Vagina (tissue), 2 donors: ENCODE results near the gene KRT5.

Experiments
- POLR2A ChIP-seq, 2 donors: fragments of 450-650 bp; IDR thresholded peaks; one replicate each; pipeline ENCODE4 v1.6.1; 2017; ENCODE audit warnings: antibody characterized with exemption in 2 of 2, mild to moderate bottlenecking in 2 of 2, moderate library complexity in 2 of 2
- POLR2AphosphoS5 ChIP-seq, 2 donors: sonication (generic); formaldehyde crosslinking; IDR thresholded peaks; one replicate each; pipeline ENCODE4 v1.9.0; 2017; ENCODE audit warnings: antibody characterized with exemption in 2 of 2, mild to moderate bottlenecking in 2 of 2, low read depth in 1 of 2; ENCODE audit not compliant: insufficient read depth in 1 of 2

DNA sequence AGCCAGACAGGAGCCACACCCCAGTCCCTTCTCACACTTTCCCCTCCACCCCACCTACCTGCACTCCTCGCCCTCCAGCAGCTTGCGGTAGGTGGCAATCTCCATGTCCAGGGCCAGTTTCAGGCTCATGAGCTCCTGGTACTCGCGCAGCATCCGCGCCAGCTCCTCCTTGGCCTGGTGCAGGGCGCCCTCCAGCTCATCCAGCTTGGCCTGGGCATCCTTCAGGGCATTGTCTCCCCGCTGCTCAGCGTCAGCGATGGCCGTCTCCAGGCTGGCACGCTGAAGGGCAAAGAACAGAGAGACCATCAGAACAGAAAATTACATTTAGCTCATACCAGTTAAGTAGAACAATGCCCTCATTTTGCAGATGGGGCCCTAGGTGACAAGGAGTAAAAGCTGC, 47.9 kb upstream of the KRT5 start:
- TF ChIP-seq POLR2A (IDR thresholded peaks at IDR 0.05) (no peak), POLR2AphosphoS5 (IDR thresholded peaks at IDR 0.05; ENCODE audit: insufficient read depth in 1 of 2, low read depth in 1 of 2) (no peak)
